MM.1S (cell line): ENCODE data around the gene L3MBTL3.

ENCODE experiments used
- DNase-seq: peaks from one replicate; pipeline ENCODE4 v3.0.0-alpha.2; 2015
- H2AFZ ChIP-seq: fragments of 300-600 bp; sonication (generic); 2 replicates; pipeline ENCODE4 v1.6.0; 2016; ENCODE audit warnings: antibody characterized with exemption, low read length
- H3F3A ChIP-seq: fragments of 300-600 bp; sonication (generic); 2 replicates; pipeline ENCODE4 v1.6.1; 2016; ENCODE audit warnings: mild to moderate bottlenecking, antibody characterized with exemption, low read length, moderate library complexity, mixed read lengths; ENCODE audit not compliant: insufficient read depth
- H3K27ac ChIP-seq: fragments of 300-600 bp; sonication (generic); 2 replicates; pipeline ENCODE4 v1.5.1; 2016; ENCODE audit warnings: mild to moderate bottlenecking, low read length
- H3K27me3 ChIP-seq: fragments of 300-600 bp; sonication (generic); replicated peaks from 2 replicates; pipeline ENCODE4 v1.6.0; 2016; ENCODE audit warnings: low read length; ENCODE audit not compliant: insufficient read depth
- H3K36me3 ChIP-seq: fragments of 300-600 bp; sonication (generic); replicated peaks from 2 replicates; pipeline ENCODE4 v1.6.1; 2016; ENCODE audit warnings: mild to moderate bottlenecking, low read length, mixed read lengths; ENCODE audit not compliant: insufficient read depth
- H3K4me1 ChIP-seq: fragments of 300-600 bp; sonication (generic); 2 replicates; pipeline ENCODE4 v1.6.1; 2016; ENCODE audit warnings: low read length, mixed read lengths
- H3K4me2 ChIP-seq: fragments of 300-600 bp; sonication (generic); 2 replicates; pipeline ENCODE4 v1.6.0; 2016; ENCODE audit warnings: low read depth, low read length
- H3K4me3 ChIP-seq: fragments of 300-600 bp; sonication (generic); 2 replicates; pipeline ENCODE4 v1.5.1; 2016; ENCODE audit warnings: low read length, mixed read lengths
- H3K79me2 ChIP-seq: fragments of 300-600 bp; sonication (generic); 2 replicates; pipeline ENCODE4 v1.6.1; 2016; ENCODE audit warnings: mixed run types, low read length, mixed read lengths
- H3K9ac ChIP-seq: fragments of 300-600 bp; sonication (generic); 2 replicates; pipeline ENCODE4 v1.6.1; 2016; ENCODE audit warnings: low read length, mixed read lengths
- H3K9me2 ChIP-seq: fragments of 300-600 bp; sonication (generic); replicated peaks from 2 replicates; pipeline ENCODE4 v1.6.1; 2016; ENCODE audit warnings: mild to moderate bottlenecking, low read length, mixed read lengths; ENCODE audit not compliant: insufficient read depth
- H3K9me3 ChIP-seq: fragments of 300-600 bp; sonication (generic); replicated peaks from 2 replicates; pipeline ENCODE4 v1.6.1; 2016; ENCODE audit warnings: mild to moderate bottlenecking, low read length, mixed read lengths; ENCODE audit not compliant: insufficient read depth
- H4K20me1 ChIP-seq: fragments of 300-600 bp; sonication (generic); 2 replicates; pipeline ENCODE4 v1.6.1; 2016; ENCODE audit warnings: mild to moderate bottlenecking, low read length, moderate library complexity, mixed read lengths; ENCODE audit not compliant: insufficient read depth
- CTCF ChIP-seq: fragments of 300-600 bp; sonication (generic); IDR thresholded peaks from 2 replicates; pipeline ENCODE4 v1.5.1; 2016; ENCODE audit warnings: antibody characterized with exemption, low read length, mixed read lengths
- EZH2 ChIP-seq: fragments of 300-600 bp; sonication (generic); optimal IDR thresholded peaks from 2 replicates; pipeline ENCODE3; 2017; ENCODE audit warnings: low read depth, mild to moderate bottlenecking, antibody characterized with exemption, low read length, mixed read lengths
- EZH2phosphoT487 ChIP-seq: fragments of 300-600 bp; sonication (generic); IDR thresholded peaks from 2 replicates; pipeline ENCODE4 v1.6.1; 2018; ENCODE audit warnings: antibody characterized with exemption, low read length

The L3MBTL3 gene

GRCh38 chr6:130029163-130029562 is 10.8 kb downstream of the L3MBTL3 start:
- peak; percentile 64 for DNase-seq
- H3K9me3 ChIP-seq, result no peaks in the 10 kb centered on the region
- H3K4me1 ChIP-seq, result peaks cover 20% of the 10 kb centered on the region
- H3F3A ChIP-seq, result peaks cover 9% of the 10 kb centered on the region; the same call in 1 of the 2 replicates
- H3K27ac ChIP-seq, result peak overlapping the region; percentile 68
- H3K4me3 ChIP-seq, result no peak overlapping the region
- no peaks in the 10 kb centered on the region for H3K79me2 ChIP-seq
- no peaks in the 10 kb centered on the region for H3K9me2 ChIP-seq
- no peaks in the 10 kb centered on the region for H3K36me3 ChIP-seq
- peak overlapping the region; percentile 4; the same call in 1 of the 2 replicates for H2AFZ ChIP-seq
- no peaks in the 10 kb centered on the region for H4K20me1 ChIP-seq
- peak overlapping the region; percentile 21; the same call in 1 of the 2 replicates for H3K4me2 ChIP-seq
- H3K27me3 ChIP-seq, result no peaks in the 10 kb centered on the region
- no peak for TF ChIP-seq CTCF
- TF ChIP-seq EZH2phosphoT487, result no peak
- TF ChIP-seq EZH2, result no peak
- peak overlapping the region; percentile 15; the same call in 1 of the 2 replicates for H3K9ac ChIP-seq

DNA sequence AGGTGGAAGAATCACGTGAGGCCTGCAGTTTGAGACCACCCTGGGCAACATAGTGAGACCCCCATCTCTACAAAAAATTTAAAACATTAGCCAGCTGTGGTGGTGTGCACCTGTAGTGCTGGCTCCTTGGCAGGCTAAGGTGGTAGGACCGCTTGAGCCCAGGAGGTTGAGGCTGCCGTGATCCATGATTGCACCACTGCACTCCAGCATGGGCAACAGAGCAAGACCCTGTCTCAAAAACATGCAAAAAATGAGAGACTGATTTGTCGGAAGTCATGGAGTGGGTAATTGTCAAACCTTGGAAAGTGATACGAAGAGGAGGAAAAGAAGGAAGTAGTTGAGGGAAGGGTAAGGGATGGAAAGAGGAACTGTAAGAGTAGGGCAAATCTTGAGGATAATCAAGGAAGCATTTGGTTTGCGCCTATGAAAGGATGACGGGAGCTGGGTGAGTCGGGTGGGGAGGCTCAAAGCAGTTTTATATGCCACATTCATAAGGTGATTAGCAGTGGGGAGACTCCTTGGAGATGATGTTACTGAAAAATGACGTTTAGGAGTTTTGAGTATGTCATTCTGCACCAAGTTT is 14.5 kb downstream of the L3MBTL3 start:
- H3F3A ChIP-seq, result peaks cover 6% of the 10 kb centered on the region; the same call in 1 of the 2 replicates
- no peak overlapping the region for H3K27ac ChIP-seq
- no peaks in the 10 kb centered on the region for H3K79me2 ChIP-seq
- no peaks in the 10 kb centered on the region for H3K36me3 ChIP-seq
- no peak for DNase-seq
- no peak for TF ChIP-seq EZH2phosphoT487
- TF ChIP-seq CTCF, result no peak
- no peak for TF ChIP-seq EZH2
- H3K4me1 ChIP-seq, result peaks cover 14% of the 10 kb centered on the region
- no peak overlapping the region for H3K4me3 ChIP-seq
- H3K9me2 ChIP-seq, result no peaks in the 10 kb centered on the region
- no peaks in the 10 kb centered on the region for H4K20me1 ChIP-seq
- H3K4me2 ChIP-seq, result no peak overlapping the region
- H3K9ac ChIP-seq, result no peak overlapping the region
- no peaks in the 10 kb centered on the region for H3K27me3 ChIP-seq
- no peak overlapping the region for H2AFZ ChIP-seq
- H3K9me3 ChIP-seq, result no peaks in the 10 kb centered on the region

DNA sequence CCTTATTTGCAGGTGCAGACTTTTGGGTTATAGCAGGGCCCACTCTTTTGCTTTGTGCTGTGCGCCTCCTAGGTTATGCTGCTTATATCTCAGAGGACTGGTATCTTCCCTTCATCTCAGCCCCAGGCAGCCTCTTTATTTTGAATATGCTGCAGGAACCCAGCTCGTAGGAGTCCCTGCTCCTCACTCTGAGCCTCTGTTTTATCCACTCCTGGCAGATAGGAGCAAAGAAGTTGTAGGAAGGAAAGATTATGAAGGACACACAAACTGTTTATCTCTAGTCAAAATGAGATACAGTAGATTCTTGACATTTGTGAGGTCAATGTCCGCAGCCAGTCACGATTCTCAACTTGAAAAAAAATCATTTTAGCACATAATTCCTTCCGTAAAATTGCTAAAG is 15.6 kb downstream of the L3MBTL3 start:
- H3K27me3 ChIP-seq, result no peaks in the 10 kb centered on the region
- H3K4me3 ChIP-seq, result no peak overlapping the region
- H3K79me2 ChIP-seq, result no peaks in the 10 kb centered on the region
- H3K9me3 ChIP-seq, result no peaks in the 10 kb centered on the region
- no peak for DNase-seq
- H4K20me1 ChIP-seq, result no peaks in the 10 kb centered on the region
- no peaks in the 10 kb centered on the region for H3F3A ChIP-seq
- H3K4me1 ChIP-seq, result peaks cover 4% of the 10 kb centered on the region; the same call in 1 of the 2 replicates
- no peak overlapping the region for H3K27ac ChIP-seq
- H3K9ac ChIP-seq, result no peak overlapping the region
- no peaks in the 10 kb centered on the region for H3K36me3 ChIP-seq
- TF ChIP-seq EZH2phosphoT487, result no peak
- no peak for TF ChIP-seq EZH2
- no peak for TF ChIP-seq CTCF
- H3K9me2 ChIP-seq, result no peaks in the 10 kb centered on the region
- no peak overlapping the region for H3K4me2 ChIP-seq
- H2AFZ ChIP-seq, result no peak overlapping the region
